GM10266 (cell line): ENCODE measurements around the gene CEBPZOS.

Experiments
- DNase-seq: peaks from one replicate; pipeline ENCODE4 v3.0.0; 2012; ENCODE audit errors: extremely low spot score
- TF ChIP-seq, protein P1 (sequence below): IDR thresholded peaks from 2 replicates; pipeline ENCODE4 v1.5.1; 2012; ENCODE audit warnings: mild to moderate bottlenecking, low read depth; ENCODE audit not compliant: control insufficient read depth, insufficient read depth; ENCODE audit errors: missing control alignments

Gene CEBPZOS

GRCh38 chr2:37226863-37227262 lies 30.6 kb downstream of the CEBPZOS start:
- TF ChIP-seq, protein P1, sequence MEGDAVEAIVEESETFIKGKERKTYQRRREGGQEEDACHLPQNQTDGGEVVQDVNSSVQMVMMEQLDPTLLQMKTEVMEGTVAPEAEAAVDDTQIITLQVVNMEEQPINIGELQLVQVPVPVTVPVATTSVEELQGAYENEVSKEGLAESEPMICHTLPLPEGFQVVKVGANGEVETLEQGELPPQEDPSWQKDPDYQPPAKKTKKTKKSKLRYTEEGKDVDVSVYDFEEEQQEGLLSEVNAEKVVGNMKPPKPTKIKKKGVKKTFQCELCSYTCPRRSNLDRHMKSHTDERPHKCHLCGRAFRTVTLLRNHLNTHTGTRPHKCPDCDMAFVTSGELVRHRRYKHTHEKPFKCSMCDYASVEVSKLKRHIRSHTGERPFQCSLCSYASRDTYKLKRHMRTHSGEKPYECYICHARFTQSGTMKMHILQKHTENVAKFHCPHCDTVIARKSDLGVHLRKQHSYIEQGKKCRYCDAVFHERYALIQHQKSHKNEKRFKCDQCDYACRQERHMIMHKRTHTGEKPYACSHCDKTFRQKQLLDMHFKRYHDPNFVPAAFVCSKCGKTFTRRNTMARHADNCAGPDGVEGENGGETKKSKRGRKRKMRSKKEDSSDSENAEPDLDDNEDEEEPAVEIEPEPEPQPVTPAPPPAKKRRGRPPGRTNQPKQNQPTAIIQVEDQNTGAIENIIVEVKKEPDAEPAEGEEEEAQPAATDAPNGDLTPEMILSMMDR = no peak
- DNase-seq = no peak

DNA sequence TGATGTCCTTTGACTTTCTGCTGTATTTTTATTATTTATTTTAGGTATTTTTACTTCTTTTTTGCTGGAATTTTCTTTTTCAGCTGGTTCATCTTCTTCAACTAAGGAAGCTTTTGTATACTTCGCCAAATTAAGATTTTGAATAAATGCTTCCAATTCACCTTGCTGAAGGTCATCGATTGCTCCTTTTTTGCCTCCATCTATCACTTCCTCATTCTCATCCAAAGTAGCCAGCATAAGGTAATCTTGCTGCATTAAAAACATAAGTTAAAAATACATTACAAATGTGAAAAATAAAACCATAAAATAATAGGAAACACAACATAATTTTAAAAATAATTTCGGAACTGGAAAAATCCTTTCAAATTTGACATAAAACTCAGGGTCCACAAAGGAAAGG lies 32.5 kb downstream of the CEBPZOS start:
- TF ChIP-seq, protein P1 = no peak
- DNase-seq = no peak

GRCh38 chr2:37230581-37230980 lies 34.3 kb downstream of the CEBPZOS start:
- TF ChIP-seq, protein P1 = no peak
- DNase-seq = no peak

- TF ChIP-seq, protein P1 = no peak
- DNase-seq = peak; percentile 83
These were observed 35.2 kb downstream of the CEBPZOS start, which contains the start of the genes CEBPZ and NDUFAF7 for GRCh38 chr2:37231241-37232130. CEBPZ (minus strand) TSS chr2:37231596; CDS start chr2:37231567, 29 bp downstream. NDUFAF7 (plus strand) TSS chr2:37231658; CDS start chr2:37231706, 48 bp downstream.

GRCh38 chr2:37232131-37232933 lies 36.0 kb downstream of the CEBPZOS start:
- TF ChIP-seq, protein P1 = no peak
- DNase-seq = no peak

DNA sequence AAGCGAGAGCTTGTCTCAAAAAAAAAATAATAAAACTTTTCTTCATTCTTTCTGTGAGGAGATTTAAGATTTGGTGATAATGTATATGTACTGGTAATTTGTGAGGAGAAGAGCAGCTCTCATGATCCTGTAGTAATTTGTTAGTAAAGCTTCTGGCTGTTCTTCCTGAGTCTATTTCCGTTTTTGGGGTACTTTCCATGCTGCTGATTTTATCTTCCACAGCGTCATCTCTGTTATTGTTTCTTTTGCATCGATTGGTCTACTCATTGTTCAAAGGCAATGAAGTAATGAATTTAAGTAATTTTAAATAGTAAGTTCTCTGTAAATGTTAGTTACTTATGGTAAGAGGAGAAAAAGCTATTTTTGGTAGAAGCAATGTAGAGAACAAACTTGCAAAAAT lies 47.1 kb downstream of the CEBPZOS start:
- no peak for DNase-seq
- TF ChIP-seq, protein P1 = no peak
